ENCODE data around the gene TFRC.
"Not testable (repeated sequence)": the region's sequence is repeated elsewhere in the genome, so short reads cannot be mapped to it uniquely, and the experiment has no call there.

Gene TFRC

DNA sequence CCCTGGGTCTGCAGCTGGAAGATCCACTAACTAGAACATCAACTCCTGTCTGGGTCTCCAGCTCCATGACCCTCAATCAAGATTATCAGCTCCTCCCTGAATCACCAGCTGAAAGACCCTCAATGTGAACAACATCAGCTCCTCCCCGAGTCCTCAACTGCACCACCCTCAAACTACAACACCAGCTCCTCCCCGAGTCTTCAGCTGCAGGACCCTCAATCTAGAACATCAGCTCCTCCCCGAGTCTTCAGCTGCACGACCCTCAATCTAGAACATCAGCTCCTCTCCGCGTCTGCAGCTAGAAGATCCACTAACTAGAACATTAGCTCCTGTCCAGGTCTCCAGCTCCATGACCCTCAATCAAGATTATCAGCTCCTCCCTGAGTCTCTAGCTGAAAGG is 79.2 kb downstream of the TFRC start:
- not testable (repeated sequence) for DNase-seq

DNA sequence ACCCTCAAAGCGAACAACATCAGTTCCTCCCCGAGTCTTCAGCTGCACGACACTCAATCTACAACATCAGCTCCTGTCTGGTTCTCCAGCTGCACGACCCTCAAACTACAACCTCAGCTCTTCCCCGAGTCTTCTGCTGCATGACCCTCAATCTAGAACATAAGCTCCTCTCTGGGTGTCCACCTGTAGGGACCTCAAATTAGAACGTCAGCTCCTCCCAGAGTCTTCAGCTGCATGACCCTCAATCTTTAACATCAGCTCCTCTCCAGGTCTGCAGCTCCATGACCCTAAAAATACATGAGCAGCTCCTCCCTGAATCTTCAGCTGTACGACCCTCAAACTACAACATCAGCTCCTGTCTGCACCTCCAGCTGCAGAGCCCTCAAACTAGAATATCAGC is 80.7 kb downstream of the TFRC start:
- DNase-seq, result not testable (repeated sequence)

DNA sequence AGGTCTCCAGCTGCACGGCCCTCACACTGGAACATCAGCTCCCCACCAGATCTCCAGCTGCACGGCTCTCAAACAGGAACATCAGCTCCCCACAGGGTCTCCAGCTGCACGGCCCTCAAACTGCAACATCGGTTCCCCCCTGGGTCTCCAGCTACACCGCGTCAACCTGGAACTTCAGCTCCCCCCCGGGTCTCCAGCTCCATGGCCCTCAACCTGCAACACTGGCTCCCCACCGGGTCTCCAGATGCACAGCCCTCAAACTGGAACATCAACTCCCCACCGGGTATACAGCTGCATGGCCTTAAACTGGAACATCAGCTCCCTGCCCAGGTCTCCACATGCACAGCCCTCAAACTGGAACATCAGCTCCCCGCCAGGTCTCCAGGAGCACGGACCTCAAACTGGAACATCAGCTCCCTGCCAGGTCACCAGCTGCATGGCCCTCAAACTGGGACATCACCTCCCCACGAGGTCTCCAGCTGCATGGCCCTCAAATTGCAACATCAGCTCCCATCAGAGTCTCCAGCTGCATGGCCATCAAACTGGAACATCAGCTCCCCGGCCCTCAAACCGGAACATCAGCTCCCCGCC is 81.4 kb downstream of the TFRC start:
- not testable (repeated sequence) for DNase-seq

DNA sequence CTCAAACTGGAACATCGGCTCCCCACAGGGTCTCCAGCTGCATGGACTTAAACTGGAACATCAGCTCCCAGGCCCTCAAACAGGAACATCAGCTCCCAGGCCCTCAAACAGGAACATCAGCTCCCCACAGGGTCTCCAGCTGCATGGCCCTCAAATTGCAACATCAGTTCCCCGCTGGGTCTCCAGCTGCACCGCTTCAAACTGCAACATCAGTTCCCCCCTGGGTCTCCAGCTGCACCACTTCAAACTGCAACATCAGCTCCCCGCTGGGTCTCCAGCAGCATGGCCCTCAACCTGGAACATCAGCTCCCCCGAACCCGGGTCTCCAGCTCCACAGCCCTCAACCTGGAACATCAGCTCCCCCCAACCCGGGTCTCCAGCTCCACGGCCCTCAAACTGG is 82.0 kb downstream of the TFRC start:
- DNase-seq, result no peak

All from inflammatory macrophage treated with lipopolysaccharide for 4 hours (primary cell).